SK-N-MC (cell line): ENCODE results near the gene RASSF4.

Experiments
- DNase-seq: peaks from one replicate; pipeline ENCODE4 v3.0.0-alpha.2; 2011; ENCODE audit warnings: low read depth, low spot score
- H3K27ac ChIP-seq: fragments of 200-600 bp; sonication (generic); 2 replicates; pipeline ENCODE4 v1.5.1; 2016; ENCODE audit warnings: mixed run types
- H3K36me3 ChIP-seq: fragments of 200-600 bp; sonication (generic); 2 replicates; pipeline ENCODE4 v1.6.1; 2017; ENCODE audit warnings: antibody characterized with exemption, low read length, mixed read lengths; ENCODE audit not compliant: insufficient read depth
- H3K4me3 ChIP-seq: fragments of 200-600 bp; sonication (generic); 2 replicates; pipeline ENCODE4 v1.5.1; 2016
- H3K9ac ChIP-seq: fragments of 200-600 bp; sonication (generic); 2 replicates; pipeline ENCODE4 v1.8.0; 2017; ENCODE audit warnings: mixed run types, mixed read lengths; ENCODE audit not compliant: insufficient read length
- H3K9me3 ChIP-seq: fragments of 200-600 bp; sonication (generic); 2 replicates; pipeline ENCODE4 v1.6.1; 2017; ENCODE audit warnings: low read depth, mild to moderate bottlenecking, antibody characterized with exemption, low read length, moderate library complexity, mixed read lengths
- EZH2 ChIP-seq: fragments of 200-600 bp; sonication (generic); IDR thresholded peaks from one replicate; pipeline ENCODE4 v1.6.1; 2017; ENCODE audit warnings: antibody characterized with exemption
- FOXP2 ChIP-seq: optimal IDR thresholded peaks from 2 replicates; pipeline ENCODE3; 2011; ENCODE audit warnings: mild to moderate bottlenecking, moderate library complexity; ENCODE audit not compliant: insufficient read depth; ENCODE audit errors: extremely low read length, control extremely low read depth
- POLR2AphosphoS5 ChIP-seq: IDR thresholded peaks from 2 replicates; pipeline ENCODE4 v1.6.1; 2012; ENCODE audit warnings: mild to moderate bottlenecking, low read depth, low read length, borderline replicate concordance

Gene RASSF4

GRCh38 chr10:44917848-44918247 lies 41.8 kb upstream of the RASSF4 start:
- H3K9me3 ChIP-seq, result no peaks in the 10 kb centered on the region

DNA sequence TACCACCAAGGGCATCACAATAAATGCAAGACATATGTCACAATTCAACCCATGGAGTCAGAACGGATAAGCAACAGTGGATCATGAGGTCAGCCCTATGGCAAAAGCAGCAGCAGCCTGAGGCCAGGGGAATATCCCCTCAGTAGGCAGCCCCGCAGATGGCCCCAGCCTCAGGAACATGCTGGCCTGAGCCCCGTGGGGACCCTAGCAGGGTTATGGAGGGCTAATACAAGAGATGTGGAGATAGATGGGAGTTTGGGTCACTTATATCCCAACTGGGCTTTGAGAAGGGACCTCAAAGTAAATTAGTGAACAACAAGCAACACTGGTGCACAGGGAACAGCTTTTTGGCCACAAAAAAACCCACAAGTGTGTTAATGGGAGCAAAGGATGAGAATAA lies 39.4 kb upstream of the RASSF4 start:
- H3K36me3 ChIP-seq, result no peaks in the 10 kb centered on the region
- H3K9ac ChIP-seq, result no peak overlapping the region
- no peak for TF ChIP-seq FOXP2
- no peak for TF ChIP-seq EZH2
- no peak for TF ChIP-seq POLR2AphosphoS5
- no peak for DNase-seq
- H3K27ac ChIP-seq, result no peak overlapping the region
- no peak overlapping the region for H3K4me3 ChIP-seq
- H3K9me3 ChIP-seq, result no peaks in the 10 kb centered on the region

More at GRCh38 chr10:44917848-44918247, 41.8 kb upstream of the RASSF4 start:
- TF ChIP-seq POLR2AphosphoS5 (no peak), EZH2 (no peak), FOXP2 (no peak)
- Histone ChIP-seq H3K4me3 (no peak overlapping the region), H3K27ac (no peak overlapping the region), H3K9ac (no peak overlapping the region), H3K36me3 (no peaks in the 10 kb centered on the region)
- DNase-seq, result no peak

DNA sequence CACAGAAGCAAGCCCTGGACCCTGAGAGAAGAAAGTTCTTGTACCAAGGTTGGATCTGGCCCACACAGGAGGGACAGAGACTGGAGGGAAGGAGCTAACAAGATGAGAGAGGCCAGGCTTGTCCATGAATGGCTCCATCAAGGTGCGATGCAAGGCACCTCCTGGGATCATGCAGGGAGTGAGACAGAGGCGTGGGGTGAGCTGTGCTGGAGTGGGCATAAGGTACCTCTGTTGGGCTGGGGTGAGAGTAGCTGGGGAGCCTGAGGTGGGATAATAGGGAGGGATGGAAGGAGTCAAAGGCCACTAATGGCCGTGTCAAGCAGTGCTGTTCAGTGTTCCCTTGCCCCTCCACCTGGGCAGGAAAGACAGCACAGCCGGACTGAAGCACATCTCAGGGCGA lies 38.5 kb upstream of the RASSF4 start:
- Histone ChIP-seq H3K9me3 (no peaks in the 10 kb centered on the region), H3K9ac (no peak overlapping the region), H3K4me3 (no peak overlapping the region), H3K27ac (no peak overlapping the region), H3K36me3 (no peaks in the 10 kb centered on the region)
- TF ChIP-seq FOXP2, result no peak
- no peak for TF ChIP-seq EZH2
- TF ChIP-seq POLR2AphosphoS5, result no peak
- no peak for DNase-seq

- Histone ChIP-seq H3K9ac (no peak overlapping the region), H3K27ac (no peak overlapping the region), H3K36me3 (no peaks in the 10 kb centered on the region), H3K9me3 (no peaks in the 10 kb centered on the region), H3K4me3 (no peak overlapping the region)
- TF ChIP-seq FOXP2, result no peak
- TF ChIP-seq EZH2, result no peak
- TF ChIP-seq POLR2AphosphoS5, result no peak
- DNase-seq, result no peak
Measured at GRCh38 chr10:44921506-44921905, 38.1 kb upstream of the RASSF4 start.

DNA sequence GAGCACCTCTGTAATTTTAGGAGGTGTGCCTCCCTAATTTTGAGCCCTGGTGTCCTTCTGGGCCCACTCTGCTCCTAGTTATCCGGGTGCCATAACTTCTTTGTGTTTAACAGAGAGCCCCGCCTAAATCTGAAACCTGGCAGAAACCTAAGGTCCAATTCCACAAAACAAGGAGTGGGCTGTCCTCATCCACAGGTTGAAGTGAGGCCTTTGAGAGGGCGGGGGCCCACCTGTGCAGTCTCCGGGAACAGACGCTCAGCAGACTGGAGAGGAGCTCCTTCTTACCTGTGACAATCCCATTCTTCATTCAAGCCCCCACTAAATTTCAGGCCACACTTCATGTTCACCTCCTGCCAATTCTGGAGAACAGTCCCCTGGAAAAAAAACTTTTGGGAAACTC lies 37.6 kb upstream of the RASSF4 start:
- TF ChIP-seq POLR2AphosphoS5, result no peak
- no peak for TF ChIP-seq FOXP2
- no peak for TF ChIP-seq EZH2
- H3K36me3 ChIP-seq, result no peaks in the 10 kb centered on the region
- no peak for DNase-seq
- H3K9me3 ChIP-seq, result no peaks in the 10 kb centered on the region
- no peak overlapping the region for H3K4me3 ChIP-seq
- no peak overlapping the region for H3K27ac ChIP-seq
- H3K9ac ChIP-seq, result no peak overlapping the region

DNA sequence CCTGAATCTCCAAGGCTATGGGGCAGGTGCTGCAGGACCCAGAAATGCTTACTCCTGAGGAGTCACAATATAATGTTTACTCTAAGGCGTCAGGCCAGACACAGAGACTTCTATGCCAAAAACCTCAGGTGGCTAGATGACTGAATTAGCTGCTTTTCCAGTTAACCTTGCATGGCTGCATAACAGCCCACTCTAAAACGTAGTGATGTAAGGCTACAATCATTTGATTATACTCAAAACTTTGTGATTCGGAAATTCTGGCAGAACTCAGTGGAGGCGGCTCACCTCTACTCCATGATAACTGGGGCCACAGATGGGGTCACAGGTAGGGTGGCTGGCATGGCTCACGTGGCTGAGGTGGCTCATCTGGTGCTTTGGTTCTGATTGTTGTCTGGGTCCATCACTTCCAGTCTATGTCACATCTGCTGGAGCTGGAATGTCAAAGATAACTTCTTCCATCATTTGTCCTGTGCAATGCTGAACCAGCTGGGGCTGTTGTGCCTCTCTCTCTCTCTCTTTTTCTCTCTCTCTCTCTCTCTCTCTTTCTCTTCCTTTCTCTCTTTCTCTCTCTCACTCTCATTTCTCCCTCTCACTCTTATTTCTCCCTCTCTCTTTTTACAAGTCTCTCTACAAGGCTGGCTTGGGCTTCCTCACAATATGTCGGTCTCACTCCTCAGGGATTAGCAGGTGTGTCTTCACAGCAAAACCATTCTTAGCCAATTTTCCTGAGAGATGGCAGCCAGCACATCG lies 36.6 kb upstream of the RASSF4 start:
- H3K4me3 ChIP-seq, result no peak overlapping the region
- no peak overlapping the region for H3K27ac ChIP-seq
- H3K9me3 ChIP-seq, result no peaks in the 10 kb centered on the region
- TF ChIP-seq POLR2AphosphoS5 (no peak), FOXP2 (no peak), EZH2 (no peak)
- no peak for DNase-seq
- no peak overlapping the region for H3K9ac ChIP-seq
- no peaks in the 10 kb centered on the region for H3K36me3 ChIP-seq

DNA sequence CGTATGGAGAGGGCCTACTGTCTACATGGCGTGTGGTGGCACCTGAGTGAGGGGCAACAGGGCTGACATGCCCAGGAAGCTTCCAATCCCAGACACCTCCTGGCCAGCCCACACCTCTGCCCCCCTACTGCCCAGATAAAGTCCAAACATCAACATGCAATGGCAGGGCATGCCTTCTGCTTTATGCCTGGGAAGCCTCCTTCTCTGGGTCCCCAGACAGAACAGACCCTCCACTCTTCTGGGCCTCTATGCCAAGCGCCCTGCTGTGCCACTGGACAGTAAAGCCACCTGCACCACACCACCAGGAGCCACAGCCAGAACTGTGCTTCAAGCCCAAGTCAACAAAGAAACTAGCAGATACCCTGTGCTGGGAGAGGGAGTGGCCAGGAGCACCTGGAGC lies 36.0 kb upstream of the RASSF4 start:
- Histone ChIP-seq H3K36me3 (no peaks in the 10 kb centered on the region), H3K9ac (no peak overlapping the region), H3K4me3 (no peak overlapping the region), H3K9me3 (no peaks in the 10 kb centered on the region), H3K27ac (no peak overlapping the region)
- DNase-seq, result no peak
- TF ChIP-seq POLR2AphosphoS5, result no peak
- TF ChIP-seq FOXP2, result no peak

DNA sequence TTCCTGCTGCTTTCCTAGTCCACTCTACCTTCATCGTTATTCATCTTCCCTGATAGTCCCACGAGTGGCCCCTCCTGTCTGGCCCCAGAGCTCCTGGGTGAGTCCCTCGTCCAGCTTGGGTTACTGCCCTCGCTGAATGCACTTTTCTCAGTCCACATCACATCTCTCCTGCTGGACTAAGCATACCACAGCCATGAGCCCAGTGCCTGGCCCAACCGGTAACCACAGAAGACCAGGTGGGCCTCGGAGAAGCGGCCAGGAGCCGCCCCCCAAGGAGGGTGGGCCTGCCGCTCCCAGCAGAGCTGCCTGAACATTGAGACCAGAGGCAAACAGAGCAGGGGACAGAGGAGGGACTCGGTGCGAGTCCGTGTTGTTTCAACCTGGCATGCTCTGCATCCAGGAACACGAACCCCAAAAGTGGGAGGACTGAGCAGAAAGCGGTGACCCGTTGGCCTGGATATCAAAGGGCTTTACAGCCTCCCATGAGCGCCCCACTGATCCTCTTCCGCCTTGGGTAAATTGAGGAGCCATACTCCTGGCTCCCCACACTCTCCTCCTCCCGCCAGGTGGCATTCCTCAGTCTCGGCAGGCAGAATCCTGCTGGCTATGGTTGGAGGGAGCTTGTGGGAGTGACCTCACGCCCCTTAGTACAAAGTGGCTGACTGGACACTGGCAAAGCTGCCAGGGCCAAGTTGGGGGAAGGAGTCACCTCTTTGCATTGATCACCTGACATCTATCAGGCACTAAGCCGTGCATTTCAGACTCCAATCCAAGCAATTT lies 35.2 kb upstream of the RASSF4 start:
- Histone ChIP-seq H3K27ac (no peak overlapping the region), H3K9ac (no peak overlapping the region), H3K4me3 (no peak overlapping the region), H3K9me3 (no peaks in the 10 kb centered on the region), H3K36me3 (no peaks in the 10 kb centered on the region)
- TF ChIP-seq EZH2, result no peak
- no peak for TF ChIP-seq FOXP2
- no peak for TF ChIP-seq POLR2AphosphoS5
- no peak for DNase-seq
